Frontal cortex (tissue), 1 donor: ENCODE measurements around the gene PSMA2. TPM values are rescaled to one million over a fixed set of nuclear protein-coding genes. Genes with fewer than 3 reads are reported as not detected.

Source experiments
- total RNA-seq: library from RNA; depleted of rRNA; stranded (reverse); fragments of >200 nt; gene quantifications from one replicate; pipeline ENCODE4 v1.2.3, GENCODE V29; 2014

The PSMA2 gene
- total RNA-seq, 1 donor from 2014 or later = 57.9 TPM

Other genes starting within 250 kb of the PSMA2 start
- gene C7orf25, start 20.1 kb downstream of the PSMA2 start, total RNA-seq = 8.6 TPM
- 48.5 TPM for gene MRPL32, start 202 bp upstream of the PSMA2 start, total RNA-seq
- gene HECW1, start 180.5 kb upstream of the PSMA2 start, total RNA-seq = 41.6 TPM